IMR-90 (cell line): ENCODE results near the gene DHDH. TPM values are rescaled to one million over a fixed set of nuclear protein-coding genes. Genes with fewer than 3 reads are reported as not detected.

Experiments
- ATAC-seq: fragments of 200-7000 bp; cut with Tn5 transposase; 2 replicates; pipeline ENCODE4 v1.9.1; 2020; ENCODE audit warnings: low read depth, mild to moderate bottlenecking, moderate library complexity
- BruUV-seq: library from RNA; stranded (reverse); fragments of 400-500 nt; replicated peaks from 2 replicates; lab custom pipeline; 2021; lab: Mats Ljungman, UMichigan
- CTCF ChIA-PET: fragments of 300-600 bp; formaldehyde crosslinking; extraction: SDS; loops from one replicate; lab custom pipeline; 2021; ENCODE audit warnings: antibody characterized with exemption; lab: Yijun Ruan, JAX
- POLR2A ChIA-PET: fragments of 300-600 bp; sonication (Branson Sonifier 250); formaldehyde crosslinking; loops from one replicate; lab custom pipeline; 2022; ENCODE audit warnings: antibody characterized with exemption; ENCODE audit not compliant: unreplicated experiment; lab: Charles Lee
- DNase-seq: peaks from one replicate; pipeline ENCODE4 v3.0.0; 2013
- H2AFZ ChIP-seq: replicated peaks from 2 replicates; pipeline ENCODE3; 2013; ENCODE audit warnings: low read length, mild to moderate bottlenecking; ENCODE audit not compliant: poor library complexity
- H2AK5ac ChIP-seq: 2 replicates; pipeline ENCODE4 v1.6.1; 2013; ENCODE audit warnings: low read depth, low read length, inconsistent platforms
- H2AK9ac ChIP-seq: replicated peaks from 2 replicates; pipeline ENCODE3; 2013; ENCODE audit warnings: mild to moderate bottlenecking, low read depth, low read length, moderate library complexity; ENCODE audit not compliant: poor library complexity
- H2BK120ac ChIP-seq: 2 replicates; pipeline ENCODE4 v1.6.1; 2013; ENCODE audit warnings: low read depth, low read length, inconsistent platforms
- H2BK15ac ChIP-seq: 3 replicates; pipeline ENCODE4 v1.6.1; 2013; ENCODE audit warnings: low read depth, low read length, inconsistent platforms
- H2BK20ac ChIP-seq: 2 replicates; pipeline ENCODE4 v1.6.1; 2013; ENCODE audit warnings: low read depth, mild to moderate bottlenecking, inconsistent platforms, low read length, moderate library complexity
- H2BK5ac ChIP-seq: 2 replicates; pipeline ENCODE4 v1.6.1; 2013; ENCODE audit warnings: mild to moderate bottlenecking, low read depth, low read length, inconsistent platforms; ENCODE audit not compliant: poor library complexity, severe bottlenecking
- H3K14ac ChIP-seq: replicated peaks from 2 replicates; pipeline ENCODE4 v1.6.1; 2013; ENCODE audit warnings: low read depth, low read length, inconsistent platforms
- H3K18ac ChIP-seq: 2 replicates; pipeline ENCODE4 v1.6.1; 2013; ENCODE audit warnings: low read depth, low read length, control low read depth
- H3K23ac ChIP-seq: 2 replicates; pipeline ENCODE4 v1.6.1; 2013; ENCODE audit warnings: low read depth, low read length, inconsistent platforms
- H3K27ac ChIP-seq: 2 replicates; pipeline ENCODE4 v1.5.1; 2013; ENCODE audit warnings: mild to moderate bottlenecking, control low read depth, low read length; ENCODE audit not compliant: insufficient read depth
- H3K27me3 ChIP-seq: 2 replicates; pipeline ENCODE4 v1.6.1; 2013; ENCODE audit warnings: low read length; ENCODE audit not compliant: control insufficient read depth, insufficient read depth
- H3K36me3 ChIP-seq: 2 replicates; pipeline ENCODE4 v1.6.1; 2013; ENCODE audit warnings: low read length, mixed read lengths; ENCODE audit not compliant: control insufficient read depth, insufficient read depth
- H3K4ac ChIP-seq: 2 replicates; pipeline ENCODE4 v1.6.1; 2013; ENCODE audit warnings: low read depth, low read length, inconsistent platforms
- H3K4me1 ChIP-seq: 2 replicates; pipeline ENCODE4 v1.6.1; 2013; ENCODE audit warnings: low read length, mixed read lengths; ENCODE audit not compliant: control insufficient read depth, insufficient read depth
- H3K4me2 ChIP-seq: 2 replicates; pipeline ENCODE4 v1.6.1; 2013; ENCODE audit warnings: low read depth, mild to moderate bottlenecking, control low read depth, low read length, moderate library complexity
- H3K4me3 ChIP-seq: 2 replicates; pipeline ENCODE4 v1.5.1; 2013; ENCODE audit warnings: low read depth, mild to moderate bottlenecking, control low read depth, low read length, moderate library complexity; ENCODE audit not compliant: insufficient read depth
- H3K56ac ChIP-seq: 2 replicates; pipeline ENCODE4 v1.6.1; 2013; ENCODE audit warnings: low read length, inconsistent platforms; ENCODE audit not compliant: insufficient read depth; ENCODE audit errors: extremely low read depth
- H3K79me1 ChIP-seq, 2 experiments: 2 replicates each; pipeline ENCODE4 v1.6.1; 2013; ENCODE audit warnings: low read length in 2 of 2, inconsistent platforms in 1 of 2, low read depth in 1 of 2
- H3K9ac ChIP-seq: 2 replicates; pipeline ENCODE4 v1.6.1; 2013; ENCODE audit warnings: low read depth, low read length, control low read depth
- H3K9me1 ChIP-seq: 2 replicates; pipeline ENCODE4 v1.6.1; 2013; ENCODE audit warnings: low read length, inconsistent platforms; ENCODE audit not compliant: insufficient read depth
- H3K9me3 ChIP-seq: 2 replicates; pipeline ENCODE4 v1.6.1; 2013; ENCODE audit warnings: low read length; ENCODE audit not compliant: control insufficient read depth, insufficient read depth
- H4K20me1 ChIP-seq: 2 replicates; pipeline ENCODE4 v1.6.1; 2013; ENCODE audit warnings: low read length, inconsistent platforms; ENCODE audit not compliant: insufficient read depth
- H4K5ac ChIP-seq: 2 replicates; pipeline ENCODE4 v1.6.1; 2013; ENCODE audit warnings: mild to moderate bottlenecking, low read depth, low read length, control low read depth
- H4K8ac ChIP-seq, 2 experiments: 2 replicates each; pipeline ENCODE4 v1.6.1; 2013; ENCODE audit warnings: low read depth in 2 of 2, low read length in 2 of 2, control low read depth in 1 of 2, inconsistent platforms in 1 of 2
- H4K91ac ChIP-seq: 2 replicates; pipeline ENCODE4 v1.6.1; 2013; ENCODE audit warnings: low read depth, low read length, inconsistent platforms; ENCODE audit not compliant: insufficient read depth
- BHLHE40 ChIP-seq: fragments of 150-350 bp; IDR thresholded peaks from 2 replicates; pipeline ENCODE4 v1.6.1; 2016; ENCODE audit warnings: mild to moderate bottlenecking, low read depth, low read length
- CEBPB ChIP-seq: IDR thresholded peaks from 2 replicates; pipeline ENCODE4 v1.6.1; 2012; ENCODE audit warnings: low read depth, low read length, improper control_type of control experiment
- CHD1 ChIP-seq: IDR thresholded peaks from 2 replicates; pipeline ENCODE4 v1.6.1; 2012; ENCODE audit warnings: low read depth, low read length, improper control_type of control experiment
- MAFK ChIP-seq: IDR thresholded peaks from 2 replicates; pipeline ENCODE4 v1.6.1; 2012; ENCODE audit warnings: low read depth, low read length, improper control_type of control experiment
- MAZ ChIP-seq: IDR thresholded peaks from 2 replicates; pipeline ENCODE4 v1.6.1; 2012; ENCODE audit warnings: low read depth, mild to moderate bottlenecking, low read length, improper control_type of control experiment, moderate library complexity, borderline replicate concordance
- MXI1 ChIP-seq: IDR thresholded peaks from 2 replicates; pipeline ENCODE4 v1.6.1; 2012; ENCODE audit warnings: low read depth, mild to moderate bottlenecking, low read length, moderate library complexity, borderline replicate concordance
- NFE2L2 ChIP-seq: fragments of 150-350 bp; IDR thresholded peaks from 2 replicates; pipeline ENCODE4 v1.6.1; 2016; ENCODE audit warnings: low read depth, mild to moderate bottlenecking, low read length
- POLR2A ChIP-seq: IDR thresholded peaks from 2 replicates; pipeline ENCODE4 v1.6.1; 2012; ENCODE audit warnings: mild to moderate bottlenecking, low read depth, low read length
- RCOR1 ChIP-seq: IDR thresholded peaks from 2 replicates; pipeline ENCODE4 v1.6.1; 2012; ENCODE audit warnings: mild to moderate bottlenecking, low read length, improper control_type of control experiment; ENCODE audit not compliant: insufficient replicate concordance
- SMC3 ChIP-seq: fragments of 150-350 bp; IDR thresholded peaks from 2 replicates; pipeline ENCODE4 v1.6.1; 2016; ENCODE audit warnings: low read depth, mild to moderate bottlenecking, antibody characterized with exemption, low read length, moderate library complexity
- WGBS, 2 experiments: methylation state at CpG; one replicate each; pipeline versions ENCODE4 v1.1.5 to v1.1.7; 2013; ENCODE audit warnings: missing lambda C conversion rate in 2 of 2; ENCODE audit not compliant: insufficient read length in 1 of 2; ENCODE audit errors: extremely low coverage in 2 of 2; 5-methylcytosine and 5-hydroxymethylcytosine counted together
- dilution Hi-C: fragments of 300-500 bp; cut with HindIII; formaldehyde crosslinking; loops from one replicate; pipeline ENCODE4 v1.14.3; 2018; ENCODE audit warnings: low sequenced_read_pairs; ENCODE audit not compliant: unreplicated experiment
- in situ Hi-C: fragments of 300-500 bp; cut with MboI; formaldehyde crosslinking; loops from 3 replicates; pipeline ENCODE4 v1.14.3; 2019; ENCODE audit warnings: low sequenced_read_pairs, inconsistent platforms, mixed read lengths
- intact Hi-C: fragments of 100-400 bp; cut with micrococcal nuclease; formaldehyde crosslinking; loops from 2 replicates; pipeline ENCODE4 v1.10.0; 2022
- polyA plus RNA-seq, 3 experiments: library from polyadenylated mRNA; depleted of rRNA; stranded (reverse); fragments of >200 nt; gene quantifications; 2 replicates each; pipeline ENCODE4 v1.2.3, GENCODE V29; 2012; ENCODE audit warnings: low replicate concordance in 1 of 3
- total RNA-seq: library from RNA; depleted of rRNA; stranded (reverse); fragments of >200 nt; gene quantifications from 2 replicates; pipeline ENCODE4 v1.2.3, GENCODE V29; 2012
- TF ChIP-seq, protein P1 (sequence below): fragments of 150-350 bp; IDR thresholded peaks from 2 replicates; pipeline ENCODE4 v1.6.1; 2017; ENCODE audit warnings: mild to moderate bottlenecking, antibody characterized with exemption, low read length, low read depth
- TF ChIP-seq, protein P2 (sequence below): fragments of 150-350 bp; IDR thresholded peaks from 2 replicates; pipeline ENCODE4 v1.6.1; 2016; ENCODE audit warnings: low read depth, mild to moderate bottlenecking, low read length, moderate library complexity, borderline replicate concordance

Gene DHDH
- total and polyA plus RNA-seq, 2 of the 4 experiments (the other 2 are of a cell fraction) = 0.36 to 0.53 TPM

DNA sequence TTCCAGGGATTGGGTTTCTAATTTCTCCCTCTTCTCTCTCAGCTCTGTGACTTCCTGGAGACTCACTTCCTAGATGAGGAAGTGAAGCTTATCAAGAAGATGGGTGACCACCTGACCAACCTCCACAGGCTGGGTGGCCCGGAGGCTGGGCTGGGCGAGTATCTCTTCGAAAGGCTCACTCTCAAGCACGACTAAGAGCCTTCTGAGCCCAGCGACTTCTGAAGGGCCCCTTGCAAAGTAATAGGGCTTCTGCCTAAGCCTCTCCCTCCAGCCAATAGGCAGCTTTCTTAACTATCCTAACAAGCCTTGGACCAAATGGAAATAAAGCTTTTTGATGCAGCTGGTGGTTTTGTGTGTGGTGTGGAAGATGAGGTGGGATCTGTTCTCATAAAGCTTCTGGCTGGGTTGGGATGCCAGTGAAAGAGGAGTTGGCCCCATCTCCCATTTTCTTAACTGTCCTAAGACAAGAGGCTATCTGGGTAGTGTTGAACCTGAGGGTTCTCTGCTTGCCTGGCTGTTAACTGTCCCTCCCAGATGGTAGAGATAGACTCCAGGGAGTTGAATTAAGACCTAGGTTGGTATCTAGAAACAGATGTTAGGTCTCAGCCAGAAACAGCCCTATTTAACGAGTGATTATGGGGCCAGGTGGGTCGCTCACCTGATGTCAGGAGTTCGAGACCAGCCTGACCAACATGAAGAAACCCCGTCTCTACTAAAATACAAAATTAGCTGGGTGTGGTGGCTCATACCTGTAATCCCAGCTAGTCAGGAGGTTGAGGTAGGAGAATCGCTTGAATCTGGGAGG is 33.2 kb downstream of the DHDH start:
- CTCF ChIA-PET = interaction anchor here (0.6 to 1.3 kb wide), 2 partner anchors 27 to 111 kb away, joined by 3 read pairs; partner anchors contain the start of genes GYS1 and RUVBL2
- intact Hi-C loops = loop anchor here (10.0 kb wide), 1 partner anchor 322 kb away; the partner anchor contains the start of gene CA11
- Histone ChIP-seq H3K56ac (no peak overlapping the region), H3K4me2 (peak overlapping the region; percentile 91), H2AFZ (no peak overlapping the region), H3K9me1 (peaks cover 11% of the 10 kb centered on the region), H3K36me3 (peaks cover 32% of the 10 kb centered on the region), H3K23ac (peak overlapping the region; percentile 67), H4K8ac (peak overlapping the region in 1 of 2 experiments; percentile 50; a peak in 1 of 4 replicates), H2BK5ac (peak overlapping the region; percentile 26), H3K27me3 (no peaks in the 10 kb centered on the region), H2BK20ac (no peak overlapping the region), H4K20me1 (peaks cover 45% of the 10 kb centered on the region), H3K27ac (peak overlapping the region; percentile 77; the same call in 1 of the 2 replicates), H3K79me1 (peaks cover 0 to 52% of the 10 kb centered on the region in 2 experiments; a peak in 3 of 4 replicates), H2BK15ac (no peak overlapping the region), H3K9me3 (no peaks in the 10 kb centered on the region), H3K4me3 (peak overlapping the region; percentile 78), H4K91ac (no peak overlapping the region), H3K4ac (no peak overlapping the region), H3K14ac (peak overlapping the region; percentile 66; the same call in 1 of the 2 replicates), H2AK5ac (no peak overlapping the region), H3K9ac (peak overlapping the region; percentile 84), H4K5ac (no peak overlapping the region), H3K18ac (no peak overlapping the region), H2BK120ac (no peak overlapping the region), H2AK9ac (no peak overlapping the region), H3K4me1 (peaks cover 20% of the 10 kb centered on the region)
- WGBS, 2 experiments = 87% methylated on average over 5 of the region's 10 CpGs; no CpG with 5 or more reads in 1 of the 2 experiments
- no peak for DNase-seq
- dilution Hi-C loops = no loop called here
- in situ Hi-C loops = loop anchor here (10.0 kb wide), 1 partner anchor 322 kb away; the partner anchor contains the start of gene CA11
- TF ChIP-seq MAZ (no peak), RCOR1 (no peak), MXI1 (no peak), MAFK (no peak), CHD1 (no peak), SMC3 (no peak), NFE2L2 (no peak), BHLHE40 (no peak), POLR2A (no peak; the same call in none of the 2 replicates), CEBPB (no peak)
- TF ChIP-seq, protein P1, sequence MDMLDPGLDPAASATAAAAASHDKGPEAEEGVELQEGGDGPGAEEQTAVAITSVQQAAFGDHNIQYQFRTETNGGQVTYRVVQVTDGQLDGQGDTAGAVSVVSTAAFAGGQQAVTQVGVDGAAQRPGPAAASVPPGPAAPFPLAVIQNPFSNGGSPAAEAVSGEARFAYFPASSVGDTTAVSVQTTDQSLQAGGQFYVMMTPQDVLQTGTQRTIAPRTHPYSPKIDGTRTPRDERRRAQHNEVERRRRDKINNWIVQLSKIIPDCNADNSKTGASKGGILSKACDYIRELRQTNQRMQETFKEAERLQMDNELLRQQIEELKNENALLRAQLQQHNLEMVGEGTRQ = no peak
- TF ChIP-seq, protein P2, sequence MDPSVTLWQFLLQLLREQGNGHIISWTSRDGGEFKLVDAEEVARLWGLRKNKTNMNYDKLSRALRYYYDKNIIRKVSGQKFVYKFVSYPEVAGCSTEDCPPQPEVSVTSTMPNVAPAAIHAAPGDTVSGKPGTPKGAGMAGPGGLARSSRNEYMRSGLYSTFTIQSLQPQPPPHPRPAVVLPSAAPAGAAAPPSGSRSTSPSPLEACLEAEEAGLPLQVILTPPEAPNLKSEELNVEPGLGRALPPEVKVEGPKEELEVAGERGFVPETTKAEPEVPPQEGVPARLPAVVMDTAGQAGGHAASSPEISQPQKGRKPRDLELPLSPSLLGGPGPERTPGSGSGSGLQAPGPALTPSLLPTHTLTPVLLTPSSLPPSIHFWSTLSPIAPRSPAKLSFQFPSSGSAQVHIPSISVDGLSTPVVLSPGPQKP = no peak
- ATAC-seq = no peak
- POLR2A ChIA-PET = interaction anchor here (0.6 to 0.9 kb wide), 2 partner anchors 19 to 26 kb away, joined by 3 to 4 read pairs; no protein-coding TSS in a partner anchor
- no TSS peak for BruUV-seq
